ENCODE data around the gene ACCSL.

ACCSL gene

GRCh38 chr11:44083433-44083832, 35.7 kb downstream of the ACCSL start:
- H3K27ac ChIP-seq, result no peak overlapping the region
- H3K4me2 ChIP-seq, result no peak overlapping the region
- no peaks in the 10 kb centered on the region for H3K79me2 ChIP-seq (ENCODE audit: insufficient read depth, low read depth)
- no peak for TF ChIP-seq CTCF (conservative IDR thresholded peaks at IDR 0.05; ENCODE audit: low read depth, low read length)
- H3K36me3 ChIP-seq (ENCODE audit: insufficient read depth), result no peaks in the 10 kb centered on the region
- no peaks in the 10 kb centered on the region for H3K27me3 ChIP-seq (ENCODE audit: insufficient read depth, low read depth)
- no peak overlapping the region for H3K4me3 ChIP-seq (IDR thresholded peaks at IDR 0.05; ENCODE audit: insufficient read depth, low read depth, low read length)
- no peaks in the 10 kb centered on the region for H3K4me1 ChIP-seq (ENCODE audit: low read depth, poor library complexity, severe bottlenecking)
- H3K9ac ChIP-seq, result no peak overlapping the region
- no peaks in the 10 kb centered on the region for H4K20me1 ChIP-seq (ENCODE audit: insufficient read depth)
- H2AFZ ChIP-seq (ENCODE audit: low read depth), result no peak overlapping the region

GRCh38 chr11:44083906-44084305, 36.1 kb downstream of the ACCSL start:
- H2AFZ ChIP-seq (ENCODE audit: low read depth), result no peak overlapping the region
- H3K27ac ChIP-seq, result no peak overlapping the region
- no peaks in the 10 kb centered on the region for H3K27me3 ChIP-seq (ENCODE audit: insufficient read depth, low read depth)
- no peaks in the 10 kb centered on the region for H3K79me2 ChIP-seq (ENCODE audit: insufficient read depth, low read depth)
- TF ChIP-seq CTCF (conservative IDR thresholded peaks at IDR 0.05; ENCODE audit: low read depth, low read length), result no peak
- no peaks in the 10 kb centered on the region for H3K4me1 ChIP-seq (ENCODE audit: low read depth, poor library complexity, severe bottlenecking)
- no peak overlapping the region for H3K4me2 ChIP-seq
- H3K9ac ChIP-seq, result no peak overlapping the region
- H3K36me3 ChIP-seq (ENCODE audit: insufficient read depth), result no peaks in the 10 kb centered on the region
- H3K4me3 ChIP-seq (IDR thresholded peaks at IDR 0.05; ENCODE audit: insufficient read depth, low read depth, low read length), result no peak overlapping the region
- H4K20me1 ChIP-seq (ENCODE audit: insufficient read depth), result no peaks in the 10 kb centered on the region

DNA sequence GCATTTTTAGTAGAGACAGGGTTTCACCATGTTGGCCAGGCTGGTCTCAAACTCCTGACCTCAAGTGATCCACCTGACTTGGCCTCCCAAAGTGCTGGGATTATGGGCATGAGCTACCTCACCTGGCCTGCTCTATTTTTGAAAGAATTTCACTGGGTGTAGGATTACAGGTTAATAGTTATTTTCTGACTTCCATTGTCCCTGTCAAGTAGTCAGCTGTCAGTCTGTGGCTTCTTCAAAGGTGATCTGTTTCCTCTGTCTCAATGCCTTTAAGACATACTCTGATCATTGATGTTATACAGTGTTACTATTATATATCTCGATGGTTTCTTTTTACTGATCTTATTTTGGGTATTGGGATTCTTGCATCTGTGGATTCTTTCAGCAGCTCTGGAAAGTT, 37.5 kb downstream of the ACCSL start:
- Histone ChIP-seq H4K20me1 (ENCODE audit: insufficient read depth) (no peaks in the 10 kb centered on the region), H3K36me3 (ENCODE audit: insufficient read depth) (no peaks in the 10 kb centered on the region), H3K9ac (no peak overlapping the region), H2AFZ (ENCODE audit: low read depth) (no peak overlapping the region), H3K27ac (no peak overlapping the region), H3K4me3 (IDR thresholded peaks at IDR 0.05; ENCODE audit: insufficient read depth, low read depth, low read length) (no peak overlapping the region), H3K4me1 (ENCODE audit: low read depth, poor library complexity, severe bottlenecking) (no peaks in the 10 kb centered on the region), H3K27me3 (ENCODE audit: insufficient read depth, low read depth) (no peaks in the 10 kb centered on the region), H3K79me2 (ENCODE audit: insufficient read depth, low read depth) (no peaks in the 10 kb centered on the region), H3K4me2 (no peak overlapping the region)
- no peak for TF ChIP-seq CTCF (conservative IDR thresholded peaks at IDR 0.05; ENCODE audit: low read depth, low read length)

- H2AFZ ChIP-seq (ENCODE audit: low read depth), result no peak overlapping the region
- no peak overlapping the region for H3K9ac ChIP-seq
- H3K4me1 ChIP-seq (ENCODE audit: low read depth, poor library complexity, severe bottlenecking), result no peaks in the 10 kb centered on the region
- H4K20me1 ChIP-seq (ENCODE audit: insufficient read depth), result no peaks in the 10 kb centered on the region
- no peak overlapping the region for H3K4me3 ChIP-seq (IDR thresholded peaks at IDR 0.05; ENCODE audit: insufficient read depth, low read depth, low read length)
- no peaks in the 10 kb centered on the region for H3K79me2 ChIP-seq (ENCODE audit: insufficient read depth, low read depth)
- no peak overlapping the region for H3K4me2 ChIP-seq
- TF ChIP-seq CTCF (conservative IDR thresholded peaks at IDR 0.05; ENCODE audit: low read depth, low read length), result no peak
- no peaks in the 10 kb centered on the region for H3K27me3 ChIP-seq (ENCODE audit: insufficient read depth, low read depth)
- H3K36me3 ChIP-seq (ENCODE audit: insufficient read depth), result no peaks in the 10 kb centered on the region
- H3K27ac ChIP-seq, result no peak overlapping the region
These were observed 40.6 kb downstream of the ACCSL start for GRCh38 chr11:44088377-44088776.

- TF ChIP-seq CTCF (conservative IDR thresholded peaks at IDR 0.05; ENCODE audit: low read depth, low read length), result no peak
- H3K27ac ChIP-seq, result no peak overlapping the region
- H3K4me3 ChIP-seq (IDR thresholded peaks at IDR 0.05; ENCODE audit: insufficient read depth, low read depth, low read length), result no peak overlapping the region
- no peak overlapping the region for H3K9ac ChIP-seq
- H3K36me3 ChIP-seq (ENCODE audit: insufficient read depth), result no peaks in the 10 kb centered on the region
- H3K27me3 ChIP-seq (ENCODE audit: insufficient read depth, low read depth), result no peaks in the 10 kb centered on the region
- H3K4me2 ChIP-seq, result no peak overlapping the region
- no peaks in the 10 kb centered on the region for H3K4me1 ChIP-seq (ENCODE audit: low read depth, poor library complexity, severe bottlenecking)
- H3K79me2 ChIP-seq (ENCODE audit: insufficient read depth, low read depth), result no peaks in the 10 kb centered on the region
- H2AFZ ChIP-seq (ENCODE audit: low read depth), result no peak overlapping the region
- no peaks in the 10 kb centered on the region for H4K20me1 ChIP-seq (ENCODE audit: insufficient read depth)
These were observed 41.1 kb downstream of the ACCSL start for GRCh38 chr11:44088871-44089270.
